NCI-H1105 (cell line): ENCODE measurements around the gene TMEM263.
"Not testable (repeated sequence)": the region's sequence is repeated elsewhere in the genome, so short reads cannot be mapped to it uniquely, and the experiment has no call there.

Experiments
- DNase-seq: peaks from one replicate; lab custom pipeline; 2025; lab: John Stamatoyannopoulos, UW

Gene TMEM263

DNA sequence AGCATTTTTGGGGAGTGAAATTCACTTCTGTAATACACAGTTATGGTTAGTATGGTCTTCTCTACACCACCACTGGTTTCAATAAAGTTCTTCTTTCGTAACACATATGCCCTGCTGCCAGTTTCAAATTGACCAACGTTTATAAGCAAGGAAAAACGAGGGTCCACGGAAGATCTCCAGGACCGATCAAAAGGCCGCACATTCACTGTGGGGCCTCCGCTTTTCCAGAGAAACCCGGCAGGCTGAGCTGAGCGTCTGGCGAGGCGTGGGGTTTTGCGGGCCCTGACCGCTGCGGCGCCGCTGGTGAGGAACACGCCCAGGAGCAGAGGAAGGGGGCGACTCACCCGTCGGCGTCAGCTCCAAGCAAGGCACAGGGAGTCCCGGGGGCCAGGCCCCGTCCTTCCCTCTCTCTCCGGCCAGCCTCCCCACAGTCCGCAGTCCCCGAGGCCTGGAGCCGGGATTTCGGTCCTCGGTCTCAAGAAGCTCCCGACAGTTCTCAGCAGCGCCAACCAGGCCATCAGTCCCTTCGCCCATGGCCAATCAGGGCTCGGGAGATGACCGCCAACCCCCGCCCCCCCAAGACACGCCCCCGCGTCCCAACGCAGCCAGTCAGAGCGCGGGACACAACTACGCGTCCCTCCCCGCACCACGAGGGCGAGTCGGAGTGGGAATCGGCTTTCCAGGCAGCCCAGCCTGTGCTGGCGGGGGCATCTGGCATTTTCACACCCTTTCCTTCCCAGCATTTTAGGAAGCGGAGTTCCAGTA lies 31.1 kb downstream of the TMEM263 start, which contains the start of gene MTERF2:
TSS of gene MTERF2 (minus strand) at position 522 of the 765 bp plus-strand sequence. CDS start 8,432 bp downstream, outside the sequence.
- peak; percentile 96 for DNase-seq

GRCh38 chr12:106987846-106988245 lies 32.1 kb downstream of the TMEM263 start:
- DNase-seq, result no peak

GRCh38 chr12:106994579-106995220 lies 39.0 kb downstream of the TMEM263 start:
- DNase-seq, result no peak

GRCh38 chr12:106996102-106996501 lies 40.4 kb downstream of the TMEM263 start:
- DNase-seq, result not testable (repeated sequence)

DNA sequence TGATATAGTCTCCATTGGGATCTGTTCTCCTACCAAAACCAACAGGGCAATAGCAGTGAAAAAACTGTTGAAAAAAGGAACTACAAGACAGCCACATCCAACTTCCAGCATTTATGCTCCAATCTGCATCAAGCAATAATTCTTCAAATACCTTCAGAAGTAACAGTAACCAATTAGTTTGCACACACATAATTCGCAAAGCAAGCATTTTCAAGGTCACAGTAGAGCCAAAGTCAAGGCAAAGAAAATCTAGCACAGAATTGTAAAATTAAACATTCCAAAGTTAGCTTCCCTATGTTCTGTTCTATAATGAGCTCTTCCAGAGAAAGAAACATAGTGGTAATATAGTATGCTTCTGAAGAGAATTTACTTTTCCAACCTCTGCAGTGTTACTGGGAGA lies 42.2 kb downstream of the TMEM263 start:
- DNase-seq, result no peak

- no peak for DNase-seq
Measured at GRCh38 chr12:106999446-106999845, 43.7 kb downstream of the TMEM263 start.

DNA sequence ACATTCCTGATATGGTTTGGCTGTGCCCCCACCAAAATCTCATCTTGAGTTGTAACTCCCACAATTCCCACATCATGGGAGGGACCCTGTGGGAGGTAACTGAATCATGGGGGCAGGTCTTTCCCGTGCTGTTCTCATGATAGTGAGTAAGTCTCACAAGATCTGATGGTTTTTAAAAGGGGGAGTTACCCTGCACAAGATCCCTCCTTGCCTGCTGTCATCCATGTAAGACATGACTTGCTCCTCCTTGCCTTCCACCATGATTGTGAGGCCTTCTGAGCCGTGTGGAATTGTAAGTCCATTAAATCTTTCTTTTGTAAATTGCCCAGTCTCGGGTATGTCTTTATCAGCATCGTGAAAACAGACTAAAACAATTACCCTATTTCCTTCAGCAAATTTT lies 47.0 kb downstream of the TMEM263 start:
- DNase-seq, result not testable (repeated sequence)

- DNase-seq, result no peak
Measured at GRCh38 chr12:107007411-107007810, 51.7 kb downstream of the TMEM263 start.

- no peak for DNase-seq
Measured at GRCh38 chr12:107011519-107011918, 55.8 kb downstream of the TMEM263 start.

- no peak for DNase-seq
Measured at GRCh38 chr12:107012736-107013425, 57.2 kb downstream of the TMEM263 start.

DNA sequence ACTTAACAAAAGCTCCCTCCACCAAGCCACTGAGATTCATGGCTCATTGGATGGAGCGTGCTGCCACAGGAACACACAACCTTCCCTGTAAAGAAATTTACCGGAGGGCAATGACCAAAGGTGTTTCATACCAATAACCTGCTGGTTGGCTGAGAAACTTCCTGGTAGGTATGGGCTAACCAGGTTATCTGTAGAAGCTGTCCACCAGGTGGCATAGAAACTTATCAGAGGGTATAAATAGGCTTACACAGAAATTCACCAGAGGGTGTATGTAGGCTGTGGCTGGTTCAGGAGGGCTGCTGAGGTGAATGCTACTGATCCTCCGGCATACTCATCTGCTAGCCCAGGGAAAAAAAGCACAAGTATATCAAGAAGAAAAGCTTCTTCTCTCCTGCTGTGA lies 58.3 kb downstream of the TMEM263 start:
- DNase-seq, result peak; percentile 13

DNA sequence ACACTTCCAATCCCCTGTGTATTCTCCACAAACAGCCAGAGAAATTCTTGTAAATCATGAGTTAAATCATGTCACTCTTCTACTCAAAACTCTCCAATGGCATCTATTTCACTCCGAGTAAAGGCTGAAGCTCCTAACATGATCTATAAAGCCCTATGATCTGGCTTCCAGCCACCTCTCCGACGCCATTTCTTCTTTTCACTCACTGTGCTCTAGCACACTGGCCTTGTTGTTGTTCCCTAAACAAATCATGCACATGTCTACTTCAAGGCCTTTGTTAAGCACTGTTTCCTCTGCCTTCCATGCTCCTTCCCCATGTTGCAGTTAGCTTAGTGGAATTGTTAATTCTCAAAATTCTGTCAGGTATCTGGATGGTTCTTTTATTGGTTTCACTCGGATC lies 61.3 kb downstream of the TMEM263 start:
- DNase-seq, result no peak

DNA sequence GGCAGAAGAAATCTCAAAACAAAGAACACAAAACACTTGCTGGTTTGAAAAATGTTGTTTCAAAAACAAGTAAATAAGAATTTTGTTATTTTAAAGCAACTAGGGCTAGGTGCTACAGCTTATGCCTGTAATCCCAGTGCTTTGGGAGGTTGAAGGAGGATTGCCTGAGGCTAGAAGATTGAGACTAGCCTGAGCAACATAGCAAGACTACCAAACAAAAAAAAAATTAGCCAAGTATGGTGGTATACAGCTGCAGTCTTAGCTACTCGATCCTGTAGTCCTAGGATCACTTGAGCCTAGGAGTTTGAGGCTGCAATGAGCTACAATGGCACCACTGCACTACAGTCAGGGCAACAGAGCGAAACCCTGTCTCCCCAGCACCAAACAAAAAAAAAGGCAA lies 63.8 kb downstream of the TMEM263 start:
- DNase-seq, result no peak
